HG03354 (cell line): ENCODE results near the gene ADARB2.

ENCODE experiments used
- ATAC-seq: cut with Tn5 transposase; IDR thresholded peaks from one replicate; pipeline ENCODE4 v1.9.1; 2021; ENCODE audit warnings: mild to moderate bottlenecking; ENCODE audit not compliant: unreplicated experiment, poor library complexity, severe bottlenecking

Gene ADARB2

GRCh38 chr10:1133495-1134045, 603.8 kb downstream of the ADARB2 start:
- no peak for ATAC-seq

DNA sequence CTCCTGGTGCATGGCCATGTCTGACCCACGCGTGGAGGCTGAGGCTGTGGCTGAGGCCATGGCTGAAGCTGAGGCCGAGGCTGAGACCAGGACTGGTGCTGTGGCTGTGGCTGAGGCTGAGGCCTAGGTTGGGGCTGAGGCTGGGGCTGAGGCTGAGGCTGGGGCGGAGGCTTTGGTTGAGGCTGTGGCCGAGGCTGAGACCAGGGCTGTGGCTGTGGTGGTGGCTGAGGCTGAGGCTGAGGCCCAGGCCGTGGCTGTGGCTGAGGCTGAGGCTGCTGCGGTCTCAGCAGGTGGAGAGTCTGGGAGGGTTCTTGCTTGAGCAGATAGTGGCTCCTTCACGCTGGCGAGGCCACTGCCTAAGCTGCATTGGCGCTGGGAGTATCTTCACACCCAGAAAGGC, 604.7 kb downstream of the ADARB2 start:
- ATAC-seq = no peak

- no peak for ATAC-seq
Measured at GRCh38 chr10:1130995-1131790, 606.1 kb downstream of the ADARB2 start.

- ATAC-seq = no peak
Measured at GRCh38 chr10:1130226-1130625, 607.1 kb downstream of the ADARB2 start.

DNA sequence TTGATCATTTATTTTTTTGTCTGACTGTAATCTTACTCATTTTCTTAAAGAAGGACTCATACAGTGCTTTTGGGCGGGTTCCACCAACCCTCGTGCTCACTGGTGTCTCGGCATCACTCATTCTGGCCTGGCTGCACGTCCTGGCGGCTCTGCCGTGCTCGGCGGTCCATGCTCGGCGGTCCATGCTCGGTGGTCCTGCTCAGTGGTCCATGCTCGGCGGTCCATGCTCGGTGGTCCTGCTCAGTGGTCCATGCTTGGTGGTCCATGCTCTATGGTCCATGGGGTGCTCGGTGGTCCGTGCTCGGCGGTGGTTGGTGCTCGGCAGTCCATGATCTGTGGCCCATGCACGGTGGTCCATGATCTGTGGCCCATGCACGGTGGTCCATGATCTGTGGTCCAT, 608.7 kb downstream of the ADARB2 start:
- no peak for ATAC-seq

GRCh38 chr10:1128115-1128514, 609.2 kb downstream of the ADARB2 start:
- no peak for ATAC-seq

- no peak for ATAC-seq
Measured at GRCh38 chr10:1127629-1128028, 609.7 kb downstream of the ADARB2 start.
